Measurements from ENCODE around the gene PIGB. TPM values are rescaled to one million over a fixed set of nuclear protein-coding genes. Genes with fewer than 3 reads are reported as not detected.

Gene PIGB
- total RNA-seq: 8.0 and 9.3 TPM in 2 replicates

DNA sequence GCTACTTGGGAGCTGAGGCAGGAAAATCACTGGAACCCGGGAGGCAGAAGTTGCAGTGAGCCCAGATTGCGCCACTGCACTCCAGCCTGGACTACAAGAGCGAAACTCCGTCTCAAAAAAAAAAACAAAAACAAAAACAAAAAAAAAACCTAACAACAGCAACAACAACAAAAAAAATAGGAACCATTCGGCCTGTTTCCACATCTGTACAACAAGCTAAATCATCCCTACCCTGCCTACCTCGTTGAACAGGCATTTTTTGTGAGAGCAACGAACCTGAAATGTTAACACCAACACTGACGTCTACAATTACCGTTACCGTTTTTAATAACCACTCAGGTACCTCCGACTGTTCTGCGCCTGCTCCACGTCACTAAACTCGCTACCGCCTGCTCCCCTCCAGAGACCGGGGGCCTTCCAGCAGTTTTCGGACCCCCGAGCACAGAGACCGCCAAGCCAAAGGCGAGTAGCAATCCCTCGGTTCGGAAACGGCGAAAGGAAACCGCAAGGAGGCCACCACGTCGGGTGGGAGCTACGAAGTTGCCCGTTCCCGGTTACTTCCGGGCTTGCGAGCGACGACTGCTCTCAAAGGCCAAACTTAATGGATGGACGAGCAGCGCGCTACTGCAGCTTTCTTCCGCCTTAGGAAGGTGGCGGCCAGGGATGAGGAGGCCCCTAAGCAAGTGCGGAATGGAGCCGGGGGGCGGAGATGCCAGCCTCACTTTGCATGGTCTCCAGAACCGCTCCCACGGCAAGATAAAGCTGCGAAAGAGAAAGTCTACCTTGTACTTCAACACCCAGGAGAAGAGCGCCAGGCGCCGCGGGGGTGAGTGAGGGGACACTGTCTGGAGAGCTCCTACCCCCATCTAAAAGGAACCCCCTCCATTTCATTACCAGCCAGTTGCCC, at the start of gene PIGB, which contains the start of gene PIGBOS1:
TSS of gene PIGB (plus strand) at position 635 of the 907 bp plus-strand sequence. CDS start at position 664, 29 bp downstream.
TSS of gene PIGBOS1 (minus strand) at position 536 of the 907 bp plus-strand sequence. CDS start 1,331 bp downstream, outside the sequence.

DNA sequence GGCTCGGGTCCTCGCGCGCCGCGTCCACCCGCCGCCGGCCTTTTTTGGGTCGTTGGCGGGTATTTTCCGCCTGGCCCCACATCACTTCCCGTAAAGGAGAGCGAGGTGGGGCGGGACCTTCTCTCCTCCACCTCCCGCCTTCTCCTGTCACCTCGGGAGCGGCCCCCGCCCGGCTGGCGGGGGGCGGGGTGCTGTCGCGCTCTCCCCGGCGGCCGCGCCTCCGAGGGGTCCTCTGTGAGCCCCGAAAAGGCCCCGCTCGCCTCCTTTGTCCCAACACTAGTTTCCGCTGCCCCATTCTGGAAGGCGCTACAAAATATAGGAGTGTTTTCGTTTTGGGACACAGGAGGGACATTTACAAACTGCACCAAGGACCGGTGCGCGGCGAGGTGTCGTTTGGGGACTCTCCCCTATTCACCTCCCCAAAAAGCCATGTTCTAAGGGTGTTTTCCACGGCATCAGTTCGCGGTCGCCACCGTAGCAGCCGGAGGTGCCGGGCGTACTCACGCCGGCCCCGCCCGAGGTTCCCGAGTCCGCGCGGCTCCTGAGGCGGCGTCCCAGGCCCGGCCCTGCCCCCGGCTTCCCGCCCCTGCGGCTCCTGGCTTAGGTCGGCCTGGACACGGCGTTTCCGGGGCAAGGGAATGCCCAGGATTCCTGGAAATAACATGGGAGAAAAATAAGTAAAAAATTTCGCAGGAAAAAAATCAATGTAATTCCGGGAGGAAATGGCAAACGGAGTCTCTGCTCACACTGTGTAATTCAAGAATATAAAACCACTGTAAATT, 29.1 kb upstream of the PIGB start, which contains the start of gene RAB27A:
TSS of gene RAB27A (minus strand) at position 68 of the 782 bp plus-strand sequence. CDS start 54,879 bp downstream, outside the sequence.

Other genes starting within 250 kb of the PIGB start
- gene RSL24D1, start 122.3 kb upstream of the PIGB start, total RNA-seq: 74.8 and 91.2 TPM in 2 replicates
- gene RAB27A, start 29.4 kb upstream of the PIGB start, total RNA-seq: 8.0 and 12.0 TPM in 2 replicates
- gene PIGBOS1, start 99 bp upstream of the PIGB start, total RNA-seq: 5.5 and 10.7 TPM in 2 replicates
- gene CCPG1, start 89.1 kb downstream of the PIGB start, total RNA-seq: 93.1 and 196 TPM in 2 replicates
- 0.89 and 1.1 TPM in 2 replicates for gene PIERCE2, start 89.3 kb downstream of the PIGB start, total RNA-seq
- gene DNAAF4, start 189.0 kb downstream of the PIGB start, total RNA-seq: 0.83 and 2.7 TPM in 2 replicates